GM12801 (cell line): ENCODE results near the gene POU2F3.

Source experiments
- CTCF ChIP-seq: IDR thresholded peaks from one replicate; pipeline ENCODE4 v1.5.1; 2011; ENCODE audit warnings: control low read depth; ENCODE audit not compliant: insufficient read length; ENCODE audit errors: extremely low read depth

Gene POU2F3

GRCh38 chr11:120343429-120343828 is 103.5 kb downstream of the POU2F3 start:
- no peak for TF ChIP-seq CTCF

- no peak for TF ChIP-seq CTCF
These were observed 104.5 kb downstream of the POU2F3 start for GRCh38 chr11:120344302-120345004.

- no peak for TF ChIP-seq CTCF
These were observed 106.3 kb downstream of the POU2F3 start for GRCh38 chr11:120346233-120346632.

- no peak for TF ChIP-seq CTCF
These were observed 110.7 kb downstream of the POU2F3 start for GRCh38 chr11:120350637-120351036.

DNA sequence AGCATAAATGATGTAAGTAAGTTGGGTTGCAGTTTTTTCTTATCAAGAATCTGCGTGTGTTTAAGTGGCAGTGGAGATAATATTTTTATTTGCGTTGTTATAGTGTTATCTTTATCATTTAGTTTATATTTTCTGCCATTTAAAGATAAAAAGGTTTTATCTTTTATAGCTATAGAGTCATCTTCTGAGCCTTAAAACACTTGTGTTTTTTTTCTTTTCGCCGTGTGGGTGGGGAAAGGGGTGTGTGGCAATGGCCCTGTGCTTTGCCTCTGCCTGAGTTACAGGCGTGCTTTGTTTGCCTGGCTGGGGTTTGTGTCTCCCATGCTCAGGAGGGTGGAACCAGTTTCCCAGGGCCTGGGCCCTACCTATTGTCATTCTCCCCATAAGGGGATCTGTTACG is 112.5 kb downstream of the POU2F3 start:
- no peak for TF ChIP-seq CTCF

- TF ChIP-seq CTCF: no peak
These were observed 114.1 kb downstream of the POU2F3 start for GRCh38 chr11:120354068-120354467.

DNA sequence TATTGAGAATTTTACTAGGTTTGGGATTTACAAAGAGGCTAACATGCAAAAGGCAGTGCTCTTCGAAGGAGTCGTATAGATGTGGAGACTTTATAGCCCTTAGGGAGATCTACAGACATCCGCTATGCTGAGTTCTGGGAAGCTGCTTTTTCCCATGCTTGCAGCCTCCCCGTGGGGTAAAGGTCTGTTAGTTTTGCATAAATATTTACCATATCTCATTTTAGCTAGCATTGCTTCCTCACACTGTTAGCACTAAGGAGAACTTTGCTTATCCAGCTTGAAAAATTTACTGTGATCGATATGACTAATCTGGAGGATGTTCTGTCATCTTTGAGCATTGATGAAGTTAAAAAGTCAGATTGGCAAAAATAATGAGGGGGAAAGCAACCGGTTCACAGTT is 114.8 kb downstream of the POU2F3 start:
- TF ChIP-seq CTCF: no peak
